K562 (cell line): ENCODE measurements around the gene FUNDC1. TPM values are rescaled to one million over a fixed set of nuclear protein-coding genes. Genes with fewer than 3 reads are reported as not detected.
A peak's percentile ranks its signal among the peaks of the same experiment; 100 is the strongest.

Source experiments
- ATAC-seq: fragments of 200-7000 bp; cut with Tn5 transposase; 3 replicates; pipeline ENCODE4 v1.9.1; 2020; ENCODE audit warnings: moderate library complexity
- BruUV-seq: library from RNA; stranded (reverse); fragments of 400-500 nt; replicated peaks from 2 replicates; lab custom pipeline; 2021; lab: Mats Ljungman, UMichigan
- CTCF ChIA-PET: fragments of 300-600 bp; formaldehyde crosslinking; extraction: SDS; loops from one replicate; lab custom pipeline; 2021; ENCODE audit warnings: low intra/inter-chr PET ratio; lab: Yijun Ruan, JAX
- POLR2A ChIA-PET: fragments of 300-600, 350-650 bp; sonication (Branson Sonifier 250); formaldehyde crosslinking; extraction: SDS; loops from one replicate; lab custom pipeline; 2021; ENCODE audit warnings: antibody characterized with exemption, inconsistent platforms; lab: Yijun Ruan, JAX
- DNase-seq, 4 experiments: peaks; one replicate each; pipeline versions ENCODE4 v3.0.0 to v3.0.0-alpha.2; 2011 to 2018; ENCODE audit warnings: low spot score in 3 of 4, mixed read lengths in 3 of 4; ENCODE audit errors: extremely low read depth in 1 of 4
- FAIRE-seq: peaks from 2 replicates; lab custom pipeline; 2011; peaks lifted over from hg19 to GRCh38; lab: Jason Lieb, UNC
- H2AFZ ChIP-seq: 2 replicates; pipeline ENCODE4 v1.6.0; 2011; ENCODE audit warnings: low read depth, low read length, control low read depth, inconsistent platforms
- H3K27ac ChIP-seq: fragments of 200-600 bp; 3 replicates; pipeline ENCODE4 v1.8.0; 2011; ENCODE audit warnings: low read depth, mild to moderate bottlenecking, control low read depth, inconsistent platforms, low read length, moderate library complexity, mixed read lengths; ENCODE audit errors: extremely low read depth
- H3K27me3 ChIP-seq, 2 experiments: fragments of 300-600 bp in 1 of 2; 2 replicates in 1 of 2; 3 replicates in 1 of 2; pipeline versions ENCODE4 v1.6.0 to v1.8.0; 2011; ENCODE audit warnings: inconsistent platforms in 2 of 2, low read length in 2 of 2, mild to moderate bottlenecking in 1 of 2, mixed read lengths in 1 of 2, moderate library complexity in 1 of 2; ENCODE audit not compliant: control insufficient read depth in 2 of 2, insufficient read depth in 2 of 2
- H3K36me3 ChIP-seq: fragments of 300-600 bp; 3 replicates; pipeline ENCODE4 v1.8.0; 2011; ENCODE audit warnings: mild to moderate bottlenecking, low read length, inconsistent platforms; ENCODE audit not compliant: control insufficient read depth, insufficient read depth
- H3K4me1 ChIP-seq, 2 experiments: fragments of 200-600 bp in 1 of 2; replicated peaks in 1 of 2; 2 replicates in 1 of 2; 3 replicates in 1 of 2; pipeline versions ENCODE4 v1.5.1 to v1.8.0; 2011; ENCODE audit warnings: inconsistent platforms in 2 of 2, low read length in 2 of 2, mild to moderate bottlenecking in 1 of 2, mixed read lengths in 1 of 2, moderate library complexity in 1 of 2; ENCODE audit not compliant: control insufficient read depth in 2 of 2, insufficient read depth in 2 of 2
- H3K4me2 ChIP-seq: 2 replicates; pipeline ENCODE4 v1.6.1; 2011; ENCODE audit warnings: low read length, control low read depth, inconsistent platforms, mixed read lengths; ENCODE audit not compliant: insufficient read depth
- H3K4me3 ChIP-seq: fragments of 200-600 bp; sonication (generic), shearing (Covaris generic); 2 replicates; pipeline ENCODE4 v1.5.1; 2016; ENCODE audit warnings: control low read depth, inconsistent platforms
- H3K79me2 ChIP-seq: fragments of 200-600 bp; 3 replicates; pipeline ENCODE4 v1.8.0; 2011; ENCODE audit warnings: low read length, inconsistent platforms; ENCODE audit not compliant: control insufficient read depth, insufficient read depth
- H3K9ac ChIP-seq, 2 experiments: 2 replicates each; pipeline versions ENCODE4 v1.6.0 to v1.6.1; 2011; ENCODE audit warnings: low read depth in 2 of 2, low read length in 2 of 2, control low read depth in 1 of 2, inconsistent platforms in 1 of 2, mild to moderate bottlenecking in 1 of 2, mixed read lengths in 1 of 2; ENCODE audit not compliant: insufficient read depth in 1 of 2
- H3K9me1 ChIP-seq: one replicate; pipeline ENCODE4 v1.6.0; 2011; ENCODE audit warnings: inconsistent platforms, mild to moderate bottlenecking, low read length, moderate library complexity; ENCODE audit not compliant: control insufficient read depth, insufficient read depth
- H3K9me3 ChIP-seq: replicated peaks from 2 replicates; pipeline ENCODE4 v1.5.1; 2011; ENCODE audit warnings: low read depth, low read length, inconsistent platforms; ENCODE audit not compliant: control insufficient read depth, insufficient read depth
- H4K20me1 ChIP-seq: replicated peaks from 2 replicates; pipeline ENCODE4 v1.6.1; 2011; ENCODE audit warnings: low read length, inconsistent platforms, mixed read lengths; ENCODE audit not compliant: control insufficient read depth, insufficient read depth
- LCOR ChIP-seq: sonication (generic); formaldehyde crosslinking; IDR thresholded peaks from 2 replicates; pipeline ENCODE4 v1.8.0; 2022; ENCODE audit warnings: mild to moderate bottlenecking, missing genetic modification reagents
- ZBTB40 ChIP-seq, 2 experiments: fragments of 450-650 bp in 1 of 2; sonication (generic) in 1 of 2; formaldehyde crosslinking in 1 of 2; IDR thresholded peaks; 2 replicates each; pipeline versions ENCODE4 v1.7.1 to v1.9.0; 2016 to 2022; ENCODE audit warnings: inconsistent platforms in 1 of 2, mild to moderate bottlenecking in 1 of 2, missing genetic modification reagents in 1 of 2
- ZNF316 ChIP-seq: fragments of 450-650 bp; IDR thresholded peaks from 2 replicates; pipeline ENCODE4 v1.6.1; 2016
- WGBS: fragments of 100-300 bp; shearing (Covaris generic); methylation state at CpG from one replicate; pipeline ENCODE4 v1.1.6; 2016; ENCODE audit warnings: low coverage, mixed read lengths; ENCODE audit not compliant: insufficient coverage; ENCODE audit errors: missing lambda C conversion rate; 5-methylcytosine and 5-hydroxymethylcytosine counted together
- in situ Hi-C: fragments of 300-500 bp; cut with MboI; formaldehyde crosslinking; loops from 4 replicates; pipeline ENCODE4 v1.15.0; 2018; ENCODE audit warnings: inconsistent platforms, mixed read lengths
- intact Hi-C: fragments of 100-400 bp; cut with micrococcal nuclease; formaldehyde crosslinking; loops from 2 replicates; pipeline ENCODE4 v1.14.2; 2022
- polyA plus RNA-seq, 8 experiments: library from polyadenylated mRNA; depleted of rRNA in 4 of 8; stranded (reverse) in 5 of 8; unstranded in 3 of 8; fragments of >200 nt; fragmentation: Nextera tagmentation in 2 of 8; fragmentation: Illumina TruSeq in 1 of 8; extraction: Ambion mirVana in 2 of 8; extraction: Trizol in 1 of 8; gene quantifications; 2 replicates each; pipeline versions ENCODE4 v1.2.1 to v1.2.3, GENCODE V29; 2011 to 2014; ENCODE audit warnings: inconsistent platforms in 1 of 8, missing spikeins in 1 of 8
- total RNA-seq, 7 experiments: library from RNA; depleted of rRNA in 6 of 7; stranded (reverse); fragments of >200 nt in 6 of 7; fragmentation: Illumina TruSeq in 2 of 7; extraction: Trizol in 2 of 7; gene quantifications; 2 replicates each; pipeline versions ENCODE4 v1.2.1 to v1.2.3, GENCODE V29; 2011 to 2021; ENCODE audit warnings: low replicate concordance in 1 of 7
- TF ChIP-seq, protein P1 (sequence below): sonication (generic); formaldehyde crosslinking; IDR thresholded peaks from 2 replicates; pipeline ENCODE4 v1.8.1; 2023; ENCODE audit warnings: mild to moderate bottlenecking, missing genetic modification reagents

The FUNDC1 gene
- total and polyA plus RNA-seq, 9 of the 15 experiments (the other 6 are each of a cell fraction or from before 2014, with no cell fraction given): 15.6 to 59.1 (median 29.3) TPM

DNA sequence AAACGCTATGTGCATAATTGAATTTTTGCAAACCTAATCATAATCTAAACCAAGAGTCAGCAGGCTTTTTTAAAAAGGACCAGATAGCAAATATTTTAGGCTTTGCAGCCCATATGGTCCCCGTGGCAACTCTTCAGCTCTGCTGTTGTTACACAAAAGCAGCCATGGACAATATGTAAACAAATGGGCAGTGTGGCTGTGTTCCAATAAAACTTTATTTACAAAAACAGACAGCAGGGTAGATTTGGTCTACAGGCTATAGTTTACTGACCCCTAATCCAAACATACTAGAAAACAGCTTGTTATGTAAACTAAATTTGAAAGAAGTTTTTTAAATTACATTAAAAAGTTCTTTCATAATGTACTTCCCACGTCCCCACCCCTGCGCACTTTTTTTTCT lies 53.1 kb downstream of the FUNDC1 start:
- Histone ChIP-seq H3K27ac (no peak overlapping the region), H3K9me3 (no peaks in the 10 kb centered on the region), H3K4me3 (no peak overlapping the region), H3K4me1 (peaks cover 0 to 10% of the 10 kb centered on the region in 2 experiments; a peak in 3 of 5 replicates), H3K9ac (no peak overlapping the region), H3K27me3 (no peaks in the 10 kb centered on the region), H2AFZ (no peak overlapping the region), H3K36me3 (no peaks in the 10 kb centered on the region), H4K20me1 (no peaks in the 10 kb centered on the region), H3K4me2 (no peak overlapping the region), H3K9me1 (no peaks in the 10 kb centered on the region), H3K79me2 (no peaks in the 10 kb centered on the region)
- TF ChIP-seq ZNF316: 0 out of 2 replicates have a peak, but pooled peaks have one; percentile 0
- TF ChIP-seq ZBTB40 (IDR thresholded peaks at IDR 0.05): peak; percentile 94
- TF ChIP-seq ZBTB40 (CRISPR knock-in tag; IDR thresholded peaks at IDR 0.05): peak; percentile 83
- TF ChIP-seq LCOR (CRISPR knock-in tag): no peak
- TF ChIP-seq, protein P1, sequence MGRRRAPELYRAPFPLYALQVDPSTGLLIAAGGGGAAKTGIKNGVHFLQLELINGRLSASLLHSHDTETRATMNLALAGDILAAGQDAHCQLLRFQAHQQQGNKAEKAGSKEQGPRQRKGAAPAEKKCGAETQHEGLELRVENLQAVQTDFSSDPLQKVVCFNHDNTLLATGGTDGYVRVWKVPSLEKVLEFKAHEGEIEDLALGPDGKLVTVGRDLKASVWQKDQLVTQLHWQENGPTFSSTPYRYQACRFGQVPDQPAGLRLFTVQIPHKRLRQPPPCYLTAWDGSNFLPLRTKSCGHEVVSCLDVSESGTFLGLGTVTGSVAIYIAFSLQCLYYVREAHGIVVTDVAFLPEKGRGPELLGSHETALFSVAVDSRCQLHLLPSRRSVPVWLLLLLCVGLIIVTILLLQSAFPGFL (CRISPR knock-in tag): no peak
- no TSS peak for BruUV-seq
- 50% methylated on average over 4 of the region's 4 CpGs for WGBS
- DNase-seq (no peak), FAIRE-seq (no peak), ATAC-seq (no peak)
- ChIA-PET CTCF (no interaction called here), POLR2A (interaction anchor here (1.0 kb wide), 1 partner anchor 32 kb away, joined by 3 read pairs; no protein-coding TSS in a partner anchor)
- intact Hi-C loops: no loop called here
- in situ Hi-C loops: no loop called here
